ENCODE measurements around the gene SGMS1.

Gene SGMS1

DNA sequence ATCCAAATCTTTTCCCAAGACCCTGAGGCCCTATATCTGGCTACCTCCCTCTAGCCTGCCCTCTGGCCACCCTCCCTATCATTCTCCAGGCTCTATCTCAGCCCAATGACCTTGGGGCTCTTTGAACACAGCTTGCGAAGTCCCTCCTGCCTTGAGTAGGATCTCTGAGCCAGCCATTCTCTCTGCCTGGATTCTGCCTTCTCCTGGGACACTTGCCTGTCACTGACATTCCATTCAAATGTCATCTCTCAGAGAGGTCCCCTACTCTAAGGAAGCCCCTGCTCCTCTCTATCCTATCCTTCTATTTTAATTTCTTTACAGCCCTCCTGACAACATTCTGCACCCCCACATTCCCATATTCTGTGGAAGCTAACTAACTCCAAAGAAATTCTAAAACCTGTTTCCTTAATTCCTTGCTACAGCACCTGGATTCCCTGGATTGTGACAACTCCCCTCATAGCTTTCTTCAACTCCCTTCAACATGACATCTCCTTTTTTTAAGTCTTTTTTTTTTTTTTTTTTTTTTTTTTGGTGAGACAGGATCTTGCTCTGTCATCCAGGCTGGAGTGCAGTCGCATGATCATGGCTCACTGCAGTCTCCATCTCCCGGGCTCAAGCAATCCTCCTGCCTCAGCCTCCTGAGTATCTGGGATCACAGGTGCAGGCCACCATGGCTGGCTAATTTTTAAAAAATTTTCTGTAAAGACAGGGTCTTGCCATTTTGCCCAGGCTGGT lies 291.5 kb downstream of the SGMS1 start:
- Histone ChIP-seq H3K4me1 (ENCODE audit: insufficient read depth, low read length, severe bottlenecking) (no peaks in the 10 kb centered on the region), H3K9me3 (ENCODE audit: low read length) (no peaks in the 10 kb centered on the region), H2AFZ (ENCODE audit: low read length) (no peak overlapping the region), H3K79me2 (ENCODE audit: insufficient read depth, low read length) (no peaks in the 10 kb centered on the region), H3K9ac (ENCODE audit: low read length) (no peak overlapping the region), H3F3A (ENCODE audit: insufficient read depth, low read length) (no peaks in the 10 kb centered on the region), H4K20me1 (ENCODE audit: insufficient read depth, low read length) (no peaks in the 10 kb centered on the region), H3K27ac (ENCODE audit: low read depth, low read length, poor library complexity, severe bottlenecking) (no peak overlapping the region), H3K9me2 (ENCODE audit: low read depth, low read length) (no peaks in the 10 kb centered on the region), H3K4me3 (ENCODE audit: low read depth, low read length, poor library complexity, severe bottlenecking) (no peak overlapping the region), H3K36me3 (ENCODE audit: insufficient read depth, low read length) (no peaks in the 10 kb centered on the region), H3K4me2 (ENCODE audit: low read length) (no peak overlapping the region), H3K27me3 (ENCODE audit: insufficient read depth, low read length) (no peaks in the 10 kb centered on the region)
- TF ChIP-seq EZH2 (IDR thresholded peaks at IDR 0.05; ENCODE audit: borderline replicate concordance, low read length) (no peak), CTCF (IDR thresholded peaks at IDR 0.05; ENCODE audit: low read length) (no peak)

GRCh38 chr10:50331486-50331885 lies 292.3 kb downstream of the SGMS1 start:
- Histone ChIP-seq H3K4me1 (ENCODE audit: insufficient read depth, low read length, severe bottlenecking) (no peaks in the 10 kb centered on the region), H3K79me2 (ENCODE audit: insufficient read depth, low read length) (no peaks in the 10 kb centered on the region), H3K36me3 (ENCODE audit: insufficient read depth, low read length) (no peaks in the 10 kb centered on the region), H3K27ac (ENCODE audit: low read depth, low read length, poor library complexity, severe bottlenecking) (no peak overlapping the region), H3K9ac (ENCODE audit: low read length) (no peak overlapping the region), H3K9me2 (ENCODE audit: low read depth, low read length) (no peaks in the 10 kb centered on the region), H3K4me2 (ENCODE audit: low read length) (no peak overlapping the region), H3K9me3 (ENCODE audit: low read length) (no peaks in the 10 kb centered on the region), H4K20me1 (ENCODE audit: insufficient read depth, low read length) (no peaks in the 10 kb centered on the region), H3K27me3 (ENCODE audit: insufficient read depth, low read length) (no peaks in the 10 kb centered on the region), H3F3A (ENCODE audit: insufficient read depth, low read length) (no peaks in the 10 kb centered on the region), H2AFZ (ENCODE audit: low read length) (no peak overlapping the region), H3K4me3 (ENCODE audit: low read depth, low read length, poor library complexity, severe bottlenecking) (no peak overlapping the region)
- TF ChIP-seq EZH2 (IDR thresholded peaks at IDR 0.05; ENCODE audit: borderline replicate concordance, low read length) (no peak), CTCF (IDR thresholded peaks at IDR 0.05; ENCODE audit: low read length) (no peak)

DNA sequence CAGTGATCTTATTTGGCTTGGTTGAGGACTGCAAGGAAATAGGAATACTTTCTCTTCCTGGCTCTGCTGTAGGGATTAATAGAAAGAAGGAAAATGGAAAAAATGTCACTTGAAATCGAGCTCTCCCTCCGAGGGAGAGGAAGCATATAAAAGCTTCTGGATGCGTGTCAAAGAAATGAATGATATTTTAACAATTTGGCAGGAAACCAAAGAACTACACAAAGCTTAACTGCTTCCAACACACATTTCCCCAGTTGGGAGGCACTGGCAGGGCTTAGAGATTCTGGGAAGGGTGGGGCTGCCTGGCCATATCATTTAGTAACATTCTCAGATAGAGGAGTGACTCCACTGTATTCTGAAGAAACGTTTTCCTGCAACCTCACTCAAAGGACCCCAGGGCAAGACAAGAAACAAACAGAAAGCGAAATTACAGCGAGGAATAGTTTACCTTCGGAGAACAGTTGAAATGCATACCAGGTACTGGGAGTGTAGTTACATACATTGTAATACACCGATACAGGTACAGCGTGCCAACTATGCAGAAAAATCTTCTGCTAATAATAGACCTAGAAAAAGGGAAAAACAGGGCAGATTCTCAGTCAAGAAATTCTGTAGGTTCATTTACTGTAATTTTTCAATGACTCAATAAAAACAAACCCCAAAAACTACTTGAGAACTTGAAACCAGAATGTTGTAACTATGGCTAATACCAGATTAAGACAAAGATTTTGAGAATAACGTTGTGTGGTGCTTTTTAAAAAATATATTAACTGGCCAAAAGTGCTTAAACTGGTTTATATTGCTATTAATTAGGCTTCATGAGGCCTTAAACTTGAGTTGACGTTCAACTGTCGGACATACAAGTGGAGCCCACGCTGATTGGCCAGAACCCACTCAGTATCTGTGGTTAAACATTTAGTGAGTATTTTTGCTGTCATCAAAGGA lies 296.7 kb downstream of the SGMS1 start:
- Histone ChIP-seq H3K36me3 (ENCODE audit: insufficient read depth, low read length) (no peaks in the 10 kb centered on the region), H2AFZ (ENCODE audit: low read length) (no peak overlapping the region), H3K4me1 (ENCODE audit: insufficient read depth, low read length, severe bottlenecking) (no peaks in the 10 kb centered on the region), H3K27me3 (ENCODE audit: insufficient read depth, low read length) (no peaks in the 10 kb centered on the region), H3K79me2 (ENCODE audit: insufficient read depth, low read length) (no peaks in the 10 kb centered on the region), H3K9ac (ENCODE audit: low read length) (no peak overlapping the region), H3K9me2 (ENCODE audit: low read depth, low read length) (no peaks in the 10 kb centered on the region), H3K4me3 (ENCODE audit: low read depth, low read length, poor library complexity, severe bottlenecking) (no peak overlapping the region), H3K4me2 (ENCODE audit: low read length) (no peak overlapping the region), H4K20me1 (ENCODE audit: insufficient read depth, low read length) (no peaks in the 10 kb centered on the region), H3F3A (ENCODE audit: insufficient read depth, low read length) (no peaks in the 10 kb centered on the region), H3K27ac (ENCODE audit: low read depth, low read length, poor library complexity, severe bottlenecking) (no peak overlapping the region), H3K9me3 (ENCODE audit: low read length) (no peaks in the 10 kb centered on the region)
- TF ChIP-seq EZH2 (IDR thresholded peaks at IDR 0.05; ENCODE audit: borderline replicate concordance, low read length) (no peak), CTCF (IDR thresholded peaks at IDR 0.05; ENCODE audit: low read length) (no peak)

Data from OCI-LY1 (cell line).